NCI-H2227 (cell line): ENCODE results near the gene DCUN1D3.
A peak's percentile ranks its signal among the peaks of the same experiment; 100 is the strongest.

Experiments used
- DNase-seq: peaks from one replicate; lab custom pipeline; 2025; ENCODE audit not compliant: unreplicated experiment; lab: John Stamatoyannopoulos, UW

DCUN1D3 gene

DNA sequence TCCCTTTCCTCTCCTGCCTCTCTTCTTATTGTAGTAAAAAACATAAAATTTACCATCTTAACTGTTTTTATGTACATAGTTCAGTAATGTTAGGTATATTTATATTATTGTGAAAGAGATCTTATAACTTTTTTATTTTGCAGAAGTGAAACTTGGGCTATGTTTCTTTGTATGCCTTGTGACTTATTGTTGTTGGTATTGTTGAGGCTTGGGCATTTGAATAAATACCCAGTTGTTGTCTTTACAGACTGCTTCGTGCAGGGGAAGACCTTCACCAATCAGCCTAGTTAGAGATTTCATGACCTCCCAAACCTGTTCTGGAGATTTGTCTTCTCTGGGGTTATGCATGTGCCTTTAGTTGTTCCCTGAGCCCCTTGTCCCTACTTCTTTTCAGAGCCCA, 61.9 kb downstream of the DCUN1D3 start:
- no peak for DNase-seq

DNA sequence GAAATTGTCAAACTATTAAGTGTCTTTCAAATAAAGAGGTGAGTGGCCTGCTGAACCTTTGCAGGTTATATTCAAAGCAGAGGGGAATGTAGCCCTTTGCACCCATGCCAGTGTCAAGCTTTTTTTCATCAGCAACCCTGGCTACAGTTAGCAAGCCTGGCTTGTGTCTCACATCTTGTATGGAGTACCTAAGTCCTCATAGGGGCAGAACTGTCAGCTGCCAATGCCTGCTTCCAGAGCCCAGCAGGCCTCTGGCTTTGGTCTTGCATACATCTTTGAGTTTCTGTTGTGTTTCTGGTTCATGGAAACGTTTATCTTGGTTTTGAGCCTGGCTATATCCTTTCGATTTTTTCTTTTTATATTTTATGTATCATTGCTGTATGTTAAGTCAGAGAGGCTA, 67.1 kb downstream of the DCUN1D3 start:
- no peak for DNase-seq

DNA sequence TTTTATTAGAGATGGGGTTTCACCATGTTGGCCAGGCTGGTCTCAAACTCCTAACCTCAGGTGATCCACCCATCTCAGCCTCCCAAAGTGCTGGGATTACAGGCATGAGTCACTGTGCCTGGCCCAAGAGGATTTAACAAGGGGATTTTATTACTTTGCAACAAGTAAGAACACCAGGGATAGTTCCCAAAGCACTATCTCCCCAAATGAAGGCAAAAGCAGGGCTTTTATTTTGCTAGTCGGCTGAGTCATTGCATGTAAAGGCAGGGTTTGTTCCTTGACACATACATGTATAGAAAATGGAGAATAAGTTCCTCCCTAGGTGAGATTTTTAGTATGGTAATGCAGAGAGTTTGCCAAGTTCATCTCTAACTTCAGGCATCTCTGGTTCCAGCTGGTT, 69.8 kb downstream of the DCUN1D3 start:
- DNase-seq, result no peak

DNA sequence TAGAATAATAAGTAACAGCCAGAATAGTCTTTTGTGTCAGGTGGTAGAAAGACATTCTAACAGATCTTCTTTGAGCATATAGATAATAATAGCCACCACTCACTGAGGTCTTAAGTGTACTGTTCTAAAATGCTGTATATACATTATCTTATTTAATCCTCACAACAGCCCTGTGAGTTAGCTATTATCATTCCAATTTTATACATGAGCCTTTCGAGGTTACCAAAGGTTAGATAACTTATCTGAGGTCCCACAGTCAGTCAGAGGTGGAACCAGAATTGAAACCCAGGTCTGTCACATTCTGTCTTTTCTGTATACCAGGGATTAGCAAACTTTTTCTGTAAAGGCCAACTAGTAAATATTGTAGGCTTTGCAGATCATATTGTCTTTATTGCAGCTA, 70.6 kb downstream of the DCUN1D3 start:
- no peak for DNase-seq

DNA sequence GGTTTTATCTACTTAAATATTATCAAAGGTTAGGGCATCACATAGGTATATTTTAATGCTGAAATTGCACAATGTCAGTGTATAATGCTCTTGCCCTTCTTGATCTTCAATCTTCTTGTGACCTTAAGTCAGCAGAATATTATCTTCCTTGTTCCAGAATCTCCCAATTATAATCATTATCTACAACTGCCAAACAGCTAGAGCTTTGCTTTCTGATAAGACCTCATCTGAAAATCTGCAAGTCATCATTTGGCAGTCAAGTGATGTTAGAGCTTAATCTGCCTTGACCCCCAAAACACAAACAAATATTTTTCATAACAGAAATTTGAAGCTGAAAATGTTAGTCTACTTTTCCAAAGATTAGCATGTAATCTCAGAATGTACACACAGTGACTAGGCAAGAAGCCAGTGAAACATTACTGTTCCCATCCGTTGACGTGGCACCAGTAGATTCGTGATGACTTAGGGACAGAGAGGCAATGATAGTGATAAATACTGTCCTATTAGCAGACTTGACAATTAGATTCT, 74.1 kb downstream of the DCUN1D3 start:
- DNase-seq, result peak; percentile 6

DNA sequence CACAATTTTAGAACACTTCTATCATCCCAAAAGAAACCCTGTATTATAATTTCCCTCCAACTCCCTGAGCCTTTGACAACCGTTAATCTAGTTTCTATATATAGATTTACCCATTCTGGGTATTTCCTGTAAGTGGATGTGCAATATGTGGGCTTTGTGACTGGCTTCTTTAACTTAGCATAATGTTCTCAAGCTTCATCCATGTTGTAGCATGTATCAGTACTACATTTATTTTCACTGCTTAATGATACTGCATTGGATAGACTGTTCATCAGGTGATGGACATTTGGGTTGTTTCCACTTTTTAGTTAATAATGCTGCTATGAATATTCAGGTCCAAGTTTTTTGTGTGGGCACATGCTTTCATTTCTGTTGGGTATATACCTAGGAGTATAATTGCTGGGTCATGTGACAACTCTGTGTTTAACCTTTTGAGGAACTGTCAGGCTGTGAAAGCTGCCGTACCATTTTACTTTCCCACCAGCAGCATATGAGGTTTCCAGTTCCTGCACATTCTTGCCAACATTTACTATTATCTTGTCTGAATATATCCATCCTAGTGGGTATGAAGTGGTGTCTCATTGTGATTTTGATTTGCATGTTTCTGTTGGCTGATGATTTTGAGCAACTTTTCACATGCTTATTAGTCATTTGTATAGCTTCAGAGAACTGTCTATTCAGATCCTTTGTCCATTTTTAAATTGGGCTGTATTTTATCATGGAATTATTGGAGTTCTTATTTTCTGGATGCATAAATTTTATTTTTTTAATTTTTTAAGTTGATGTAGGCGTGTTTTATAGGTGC, 77.4 kb downstream of the DCUN1D3 start:
- peak; percentile 17 for DNase-seq

DNA sequence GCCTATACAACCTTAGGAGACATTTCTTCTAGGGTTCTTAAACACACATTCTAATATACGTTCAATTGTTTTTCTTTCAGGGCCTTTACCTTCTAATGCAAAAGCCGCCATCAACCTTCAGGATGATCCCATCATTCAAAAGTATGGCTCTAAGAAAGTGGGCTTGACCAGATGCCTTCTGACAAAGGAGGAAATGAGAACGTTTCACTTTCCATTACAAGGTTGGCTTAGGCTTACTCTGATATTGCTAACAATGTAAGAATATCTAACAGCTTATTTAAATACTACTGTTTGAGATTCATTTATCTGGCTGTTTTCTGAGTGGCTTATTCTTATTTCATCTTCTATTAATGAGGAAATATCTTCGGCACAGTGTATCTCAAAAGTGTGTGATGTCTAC, 78.5 kb downstream of the DCUN1D3 start:
- no peak for DNase-seq

DNA sequence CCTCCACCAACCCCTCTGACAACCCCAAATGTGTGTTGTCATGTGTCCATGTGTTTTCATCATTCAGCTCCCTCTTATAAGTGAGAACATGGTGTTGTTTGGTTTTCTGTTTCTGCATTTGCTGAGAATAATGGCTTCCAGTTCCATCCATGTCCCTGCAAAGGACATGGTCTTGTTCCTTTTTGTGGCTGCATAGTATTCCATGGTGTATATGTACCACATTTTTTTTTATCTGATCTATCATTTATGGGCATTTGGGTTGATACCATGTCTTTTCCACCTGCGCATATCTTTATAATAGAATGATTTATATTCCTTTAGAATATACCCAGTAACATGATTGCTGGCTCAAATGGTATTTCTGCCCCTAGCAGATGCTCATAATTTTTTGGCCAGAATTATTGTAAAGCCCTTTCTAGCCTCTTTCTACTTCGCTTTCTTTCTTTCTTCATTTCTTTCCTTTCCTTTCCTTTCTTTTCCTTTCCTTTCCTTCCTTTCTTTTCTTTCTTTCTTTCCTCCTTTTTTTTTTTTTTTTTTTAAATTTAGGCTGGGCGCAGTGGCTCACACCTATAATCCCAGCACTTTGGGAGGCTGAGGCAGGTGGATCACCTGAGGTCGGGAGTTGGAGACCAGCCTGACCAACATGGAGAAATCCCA, 81.1 kb downstream of the DCUN1D3 start:
- no peak for DNase-seq

DNA sequence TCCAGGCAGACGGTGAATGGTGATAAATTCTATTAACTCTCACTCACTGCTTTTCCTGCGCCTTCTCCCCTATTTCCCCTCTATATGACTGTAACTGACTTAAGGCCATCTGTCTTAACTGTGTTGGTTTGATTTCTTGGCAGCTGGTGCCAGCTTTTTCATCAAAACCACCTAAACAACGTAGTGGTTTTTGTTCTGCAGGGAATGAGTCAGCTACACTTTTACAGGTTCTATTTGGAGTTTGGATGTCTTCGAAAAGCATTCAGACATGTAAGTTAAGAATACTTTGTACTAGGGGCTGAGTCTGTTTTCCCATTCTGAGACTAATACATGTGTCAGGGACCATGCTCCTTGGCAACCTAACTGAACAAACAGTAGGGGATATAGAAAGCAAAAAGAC, 85.4 kb downstream of the DCUN1D3 start:
- DNase-seq, result no peak

DNA sequence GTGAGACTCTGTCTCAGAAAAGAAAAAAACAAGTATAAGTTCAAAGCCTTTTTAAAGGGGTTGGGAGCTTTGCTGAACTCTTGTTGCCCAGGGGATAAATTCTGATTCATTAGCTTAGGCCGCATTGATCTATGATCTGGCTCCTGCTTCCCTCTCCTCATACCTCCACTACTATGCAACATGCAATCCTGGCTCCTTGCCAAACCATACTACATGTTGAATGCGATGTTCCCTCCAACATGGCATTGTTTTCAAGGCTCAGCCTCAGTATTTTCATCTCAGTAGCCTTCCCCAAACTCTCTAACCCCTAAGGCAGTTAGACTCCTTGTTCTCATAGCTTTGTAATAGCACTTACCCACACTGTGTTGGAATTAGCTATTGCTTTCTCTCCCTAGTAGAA, 87.6 kb downstream of the DCUN1D3 start:
- no peak for DNase-seq

DNA sequence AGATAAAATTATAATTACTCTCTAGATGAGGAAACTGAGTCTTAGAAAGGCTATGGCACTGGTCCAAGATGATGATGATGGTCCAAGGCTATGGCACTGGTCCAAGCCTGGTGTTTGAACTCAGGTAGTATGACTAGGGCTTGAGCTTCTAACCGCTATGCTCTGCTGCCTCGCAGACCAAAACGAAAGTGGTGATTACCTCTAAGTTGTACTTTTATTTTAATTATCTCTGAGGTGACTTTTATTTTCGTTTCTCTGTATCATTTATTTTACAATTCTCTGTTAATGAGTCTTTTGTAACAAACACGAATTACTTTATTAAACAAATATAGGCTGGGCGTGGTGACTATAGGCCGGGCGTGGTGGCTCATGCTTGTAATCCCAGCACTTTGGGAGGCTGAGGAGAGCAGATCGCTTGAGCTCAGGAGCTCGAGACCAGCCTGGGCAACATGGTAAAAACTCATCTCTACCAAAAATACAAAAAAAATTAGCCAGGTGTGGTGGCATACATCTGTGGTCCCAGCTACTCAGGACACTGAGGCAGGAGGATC, 88.2 kb downstream of the DCUN1D3 start:
- DNase-seq, result no peak

DNA sequence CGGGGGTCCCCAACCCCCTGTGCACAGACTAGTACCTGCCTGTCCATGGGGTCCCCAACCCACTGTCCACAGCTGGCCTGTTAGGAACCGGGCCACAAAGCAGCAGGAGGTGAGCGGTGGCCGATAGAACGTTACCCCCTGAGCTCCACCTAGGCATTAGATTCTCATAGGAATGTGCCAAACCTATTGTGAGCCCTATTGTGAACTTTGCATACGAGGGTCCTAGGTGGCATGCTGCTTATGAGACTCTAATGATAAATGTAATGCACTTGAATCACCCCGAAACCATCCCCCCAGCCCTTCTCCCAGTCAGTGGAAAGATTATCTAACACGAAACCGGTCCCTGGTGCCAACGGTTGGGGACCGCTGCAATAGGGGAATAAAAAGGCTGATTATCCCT, 92.3 kb downstream of the DCUN1D3 start:
- DNase-seq, result no peak

DNA sequence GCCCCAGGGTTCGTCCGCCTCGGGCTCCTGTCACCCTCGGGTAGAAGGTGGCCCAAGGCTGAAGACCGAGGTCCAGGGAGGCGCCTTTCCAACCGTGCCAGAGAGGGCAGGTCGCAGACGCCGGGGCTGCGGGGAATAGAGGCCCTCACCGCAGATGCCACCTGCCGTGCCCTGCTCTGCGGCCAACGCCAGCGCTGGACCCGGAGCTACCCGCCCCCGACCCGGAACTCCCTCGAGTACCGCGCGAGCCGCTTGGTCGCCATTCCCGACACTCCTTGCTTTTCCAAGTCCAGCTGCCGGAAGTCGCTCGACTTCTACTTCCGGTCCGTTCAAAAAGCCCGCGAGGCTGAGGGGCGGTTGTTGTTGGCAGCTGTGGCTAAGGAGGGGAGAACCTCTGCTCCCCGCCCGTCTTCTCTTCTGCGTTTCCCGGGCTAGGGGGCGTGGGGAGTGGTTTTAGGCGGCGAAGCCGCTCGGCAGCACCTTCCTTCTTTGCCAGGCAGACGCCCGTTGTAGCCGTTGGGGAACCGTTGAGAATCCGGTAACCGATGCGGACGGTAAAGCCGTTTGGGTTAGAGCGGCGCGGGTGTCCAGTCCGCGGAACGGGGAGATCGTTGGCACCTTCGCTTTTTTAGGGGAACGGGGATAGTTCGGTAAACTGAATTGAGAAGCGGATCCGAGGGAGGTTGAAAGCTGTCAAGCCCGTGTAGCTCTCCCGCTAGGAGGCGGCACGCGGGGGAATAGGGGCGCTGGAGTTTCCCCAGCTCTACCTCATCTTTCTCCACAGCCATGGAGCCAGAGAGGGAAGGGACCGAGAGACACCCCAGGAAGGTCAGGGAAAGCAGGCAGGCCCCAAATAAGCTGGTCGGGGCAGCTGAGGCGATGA, 93.7 kb downstream of the DCUN1D3 start, which contains the start of the genes ERI2 and REXO5:
Gene ERI2 (minus strand): TSS at position 305 of the 883 bp plus-strand sequence. CDS start 42 bp downstream, at position 263.
Gene REXO5 (plus strand): TSS at position 360 of the 883 bp plus-strand sequence. CDS start 427 bp downstream, at position 787.
- peak; percentile 97 for DNase-seq

DNA sequence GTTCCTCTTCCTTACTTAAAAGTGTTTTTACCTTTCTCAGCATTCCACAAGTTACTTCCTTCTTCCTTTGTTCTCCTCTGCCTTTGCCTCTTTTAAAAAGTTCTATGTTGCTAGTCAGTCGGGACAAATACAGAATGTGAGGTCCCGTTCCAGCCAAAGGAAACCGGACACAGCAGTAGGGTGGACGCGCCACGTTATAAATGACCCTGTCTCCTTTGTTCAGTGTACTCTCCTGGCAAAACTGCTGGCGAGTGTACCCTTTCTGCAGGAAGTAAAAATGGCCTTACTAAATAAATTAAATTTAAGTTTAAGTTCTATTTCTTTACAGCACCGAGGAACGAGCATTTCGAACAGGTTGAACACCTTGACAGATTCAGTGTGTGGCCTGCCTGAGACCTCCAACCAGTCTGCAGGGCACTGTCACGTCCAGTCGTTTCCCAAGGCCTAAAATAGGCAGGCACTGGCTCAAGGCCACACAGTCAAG, 94.4 kb downstream of the DCUN1D3 start:
- DNase-seq, result peak; percentile 27
